SIG-M5 treated with dmso at 0.1 percent for 504 hours (cell line): Measurements from ENCODE around the gene NACC1.
"Not testable (repeated sequence)": the region's sequence is repeated elsewhere in the genome, so short reads cannot be mapped to it uniquely, and the experiment has no call there.

Source experiments
- DNase-seq: peaks from one replicate; lab custom pipeline; 2025; ENCODE audit not compliant: unreplicated experiment; lab: John Stamatoyannopoulos, UW

The NACC1 gene

DNA sequence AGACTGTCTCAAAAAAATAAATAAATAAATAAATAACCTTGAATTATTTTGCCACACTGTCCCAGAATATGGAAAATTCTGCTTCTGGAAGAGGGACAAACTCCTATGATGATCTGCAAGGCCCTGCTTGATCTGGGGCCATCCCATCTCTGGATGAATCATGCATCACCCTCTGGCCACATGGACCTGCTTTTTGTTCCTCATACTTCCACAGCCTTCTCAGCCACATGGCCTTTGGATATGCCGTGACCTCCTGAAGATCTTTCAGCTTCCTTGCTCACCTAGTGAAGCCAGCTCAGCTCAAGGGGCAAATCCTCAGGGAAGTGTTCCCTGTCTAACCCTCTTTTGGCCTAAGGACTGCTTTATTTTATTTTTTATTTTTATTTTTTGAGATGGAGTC, 42.5 kb downstream of the NACC1 start:
- no peak for DNase-seq

- peak; percentile 96 for DNase-seq
Measured at GRCh38 chr19:13162724-13163608, 44.9 kb downstream of the NACC1 start.

DNA sequence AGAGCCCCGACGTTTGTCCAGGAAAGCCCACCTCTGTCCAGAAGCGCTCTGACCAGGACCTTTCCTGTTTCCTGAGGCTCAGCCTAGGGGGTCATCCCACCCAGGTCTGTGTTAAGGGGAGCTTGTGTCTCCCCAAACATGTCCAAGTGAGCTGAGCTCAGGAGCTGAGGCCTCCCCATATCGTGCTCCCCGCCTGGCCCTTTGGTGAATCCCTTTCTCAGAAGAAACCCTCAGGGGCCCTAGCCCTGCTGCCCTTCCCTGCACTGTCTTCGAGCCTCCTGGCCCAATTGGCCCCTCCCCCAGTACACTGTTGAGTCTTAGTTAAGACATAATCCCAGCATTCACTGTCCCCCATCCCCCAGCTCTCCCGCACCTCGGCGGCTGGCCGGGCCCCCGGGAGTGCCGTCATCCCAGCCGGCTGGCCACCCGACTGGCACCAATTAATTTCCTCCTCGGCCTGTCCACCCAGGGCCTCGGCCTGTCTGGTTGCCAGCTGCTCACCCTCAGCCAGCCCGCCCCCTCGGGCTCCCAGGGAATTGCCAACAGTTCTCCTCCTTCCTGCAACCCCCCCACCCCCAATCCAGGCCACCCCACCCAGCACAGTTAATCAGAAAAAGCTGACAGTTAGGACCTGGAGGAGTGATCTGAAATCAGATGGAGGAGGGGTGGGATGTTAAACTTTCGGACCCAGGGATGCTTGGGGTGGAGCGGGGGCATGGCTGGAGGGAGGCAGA, 45.7 kb downstream of the NACC1 start:
- no peak for DNase-seq

DNA sequence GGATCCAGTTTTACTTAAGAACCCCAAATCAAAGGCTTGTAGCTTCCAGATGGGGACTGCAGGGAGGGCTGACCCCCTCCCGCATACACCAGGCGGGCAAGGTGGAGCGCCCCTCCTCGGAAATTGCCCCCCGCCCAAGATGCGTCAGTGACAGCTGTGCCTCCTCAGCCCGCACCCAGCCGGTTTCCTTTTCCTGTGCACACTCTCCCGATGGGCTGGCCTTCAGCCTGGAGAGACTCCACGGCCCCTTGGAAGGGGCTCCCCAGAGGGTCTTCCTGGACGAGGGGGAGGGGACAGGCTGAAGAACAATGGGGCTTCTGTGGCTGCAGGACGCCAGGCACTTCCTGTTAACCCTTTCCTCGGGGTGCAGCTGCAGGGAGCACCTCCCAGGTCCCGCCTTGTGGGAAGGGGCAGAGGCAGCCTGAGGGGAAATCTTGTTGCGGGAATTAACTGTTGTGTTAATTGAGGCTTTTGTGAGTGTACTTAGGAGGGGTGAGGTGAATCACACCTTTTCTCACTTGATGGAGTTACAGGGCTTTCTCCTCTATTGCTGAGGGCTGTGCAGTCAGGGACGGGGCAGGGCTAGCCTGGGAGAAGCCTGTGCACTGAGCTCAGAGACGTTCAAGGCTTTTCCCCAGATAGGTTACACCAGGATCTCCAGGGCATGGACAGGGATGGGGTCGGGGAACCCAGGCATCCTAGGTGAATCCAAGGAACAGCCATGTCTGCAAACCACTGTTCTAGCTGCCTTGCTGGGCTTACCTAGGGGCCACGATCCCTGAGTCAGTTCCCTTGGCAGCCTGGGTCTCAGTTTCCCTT, 46.5 kb downstream of the NACC1 start:
- DNase-seq, result no peak

DNA sequence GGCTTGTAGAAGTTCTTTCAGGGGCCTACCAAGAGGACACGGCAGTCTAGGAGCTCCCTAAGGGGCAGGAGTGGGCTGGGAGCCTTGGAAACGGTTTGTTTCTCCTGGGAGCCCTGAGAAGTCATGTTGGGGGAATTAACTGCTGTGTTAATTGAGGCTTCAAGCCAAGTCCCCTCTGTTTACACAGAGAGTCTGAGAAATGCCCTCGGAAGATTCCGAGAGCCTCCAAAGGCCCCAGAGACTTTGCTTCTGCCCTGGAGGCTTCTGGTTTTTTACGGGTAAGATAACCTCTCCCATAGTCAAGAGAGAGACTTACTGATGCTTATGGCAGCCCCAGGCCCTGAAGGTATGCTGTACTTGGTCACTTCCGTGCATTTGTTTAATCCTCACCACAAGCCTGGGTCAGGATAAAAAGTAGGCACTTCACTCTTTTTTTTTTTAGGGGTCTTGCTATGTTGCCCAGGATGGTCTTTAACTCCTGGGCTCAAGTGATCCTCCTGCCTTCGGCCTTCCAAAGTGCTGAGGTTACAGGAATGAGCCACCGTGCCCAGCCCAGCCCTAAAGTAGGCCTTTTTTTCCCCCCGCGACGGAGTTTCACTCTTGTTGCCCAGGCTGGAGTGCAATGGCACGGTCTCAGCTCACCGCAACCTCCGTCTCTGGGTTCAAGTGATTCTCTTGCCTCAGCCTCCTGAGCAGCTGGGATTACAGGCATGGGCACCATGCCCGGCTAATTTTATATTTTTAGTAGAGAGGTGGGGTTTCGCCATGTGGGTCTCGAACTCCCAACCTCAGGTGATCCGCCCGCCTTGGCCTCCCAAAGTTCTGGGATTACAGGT, 47.3 kb downstream of the NACC1 start:
- DNase-seq, result no peak

DNA sequence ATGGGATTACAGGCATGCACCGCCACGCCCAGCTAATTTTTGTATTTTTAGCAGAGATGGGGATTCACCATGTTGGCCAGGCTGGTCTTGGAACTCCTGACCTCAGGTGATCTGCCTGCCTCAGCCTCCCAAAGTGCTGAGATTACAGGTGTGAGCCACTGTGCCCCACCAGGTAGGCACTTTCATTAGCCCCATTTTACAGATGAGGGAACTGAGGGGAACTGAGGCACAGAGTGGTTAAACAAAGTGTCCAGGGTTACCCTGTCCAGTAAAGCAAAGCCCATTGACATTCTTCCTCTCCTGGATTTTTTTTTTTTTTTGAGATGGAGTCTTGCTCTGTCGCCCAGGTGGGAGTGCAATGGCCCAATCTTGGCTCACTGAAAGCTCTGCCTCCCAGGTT, 48.1 kb downstream of the NACC1 start:
- DNase-seq, result not testable (repeated sequence)

- peak; percentile 51 for DNase-seq
Measured at GRCh38 chr19:13169769-13170168, 51.7 kb downstream of the NACC1 start.

DNA sequence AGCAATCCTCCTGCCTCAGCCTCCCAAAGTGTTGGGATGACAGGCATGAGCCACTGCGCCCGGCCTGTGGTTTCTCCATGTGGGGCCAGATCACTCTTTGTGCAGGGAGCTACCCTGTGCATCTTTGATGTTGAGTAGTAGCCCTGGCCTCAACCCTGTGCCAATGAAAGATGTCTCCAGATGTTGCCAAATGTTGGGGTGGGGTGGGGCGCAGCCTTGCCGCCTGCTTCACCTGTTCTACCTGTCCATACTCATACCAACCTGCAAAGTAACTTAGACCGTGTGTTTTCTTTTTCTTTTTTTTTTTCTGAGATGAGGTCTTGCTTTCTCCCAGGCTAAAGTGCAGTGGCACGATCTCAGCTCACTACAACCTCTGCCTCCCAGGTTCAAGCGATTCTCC, 53.1 kb downstream of the NACC1 start:
- no peak for DNase-seq

DNA sequence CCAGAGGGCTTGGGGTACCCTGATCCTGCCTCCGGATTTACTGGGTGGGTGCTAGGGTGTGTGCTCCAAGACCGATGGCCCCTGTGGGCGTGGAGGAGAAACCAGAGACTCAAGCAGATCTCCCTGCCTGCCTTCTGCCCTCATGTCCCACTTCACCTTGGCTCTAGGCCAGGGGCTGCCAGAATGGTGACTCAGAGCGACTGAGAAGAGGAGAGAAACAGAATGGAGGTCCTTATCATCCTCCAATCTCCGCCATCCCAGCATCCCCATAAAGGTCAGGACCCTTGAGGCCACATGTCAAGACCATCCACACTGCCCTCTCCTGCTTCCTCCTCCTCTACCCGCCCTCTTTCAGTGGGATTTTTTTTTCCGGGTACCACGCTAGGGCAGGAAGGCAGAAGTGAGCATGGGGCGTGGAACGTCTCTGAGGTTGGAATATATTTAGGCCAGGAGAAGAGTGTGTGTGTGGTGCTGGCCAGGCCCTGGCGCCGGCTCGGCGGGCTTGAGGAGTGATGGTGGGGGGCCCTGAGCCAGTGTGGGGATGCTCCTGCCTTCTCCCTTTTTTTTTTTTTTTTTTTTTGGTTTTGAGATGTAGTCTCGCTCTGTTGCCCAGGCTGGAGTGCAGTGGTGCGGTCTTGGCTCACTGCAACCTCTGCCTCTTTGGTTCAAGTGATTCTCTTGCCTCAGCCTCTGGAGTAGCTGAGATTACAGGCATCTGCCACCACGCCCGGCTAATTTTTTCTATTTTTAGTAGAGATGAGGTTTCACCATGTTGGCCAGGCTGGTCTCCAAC, 54.5 kb downstream of the NACC1 start:
- DNase-seq, result peak; percentile 32

GRCh38 chr19:13173139-13173737, 55.2 kb downstream of the NACC1 start:
- no peak for DNase-seq

DNA sequence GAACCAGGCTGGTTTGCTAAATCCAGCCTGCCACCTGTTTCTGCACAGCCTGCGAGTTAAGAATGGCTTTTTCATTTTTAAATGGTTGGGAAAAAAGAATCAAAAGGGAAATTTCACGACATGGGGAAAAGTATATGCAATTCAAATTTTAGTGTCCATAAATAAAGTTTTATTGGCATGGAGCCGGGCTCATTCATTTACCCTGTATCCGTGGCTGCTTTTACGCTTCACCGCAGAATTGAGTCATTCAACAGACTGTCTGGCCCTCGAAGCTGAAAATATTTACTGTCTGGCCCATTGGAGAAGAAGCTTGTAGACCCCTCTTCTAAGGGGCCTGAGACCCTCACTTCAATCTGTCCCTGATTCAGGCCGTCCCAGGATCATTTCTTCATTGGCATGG, 58.3 kb downstream of the NACC1 start:
- DNase-seq, result no peak

DNA sequence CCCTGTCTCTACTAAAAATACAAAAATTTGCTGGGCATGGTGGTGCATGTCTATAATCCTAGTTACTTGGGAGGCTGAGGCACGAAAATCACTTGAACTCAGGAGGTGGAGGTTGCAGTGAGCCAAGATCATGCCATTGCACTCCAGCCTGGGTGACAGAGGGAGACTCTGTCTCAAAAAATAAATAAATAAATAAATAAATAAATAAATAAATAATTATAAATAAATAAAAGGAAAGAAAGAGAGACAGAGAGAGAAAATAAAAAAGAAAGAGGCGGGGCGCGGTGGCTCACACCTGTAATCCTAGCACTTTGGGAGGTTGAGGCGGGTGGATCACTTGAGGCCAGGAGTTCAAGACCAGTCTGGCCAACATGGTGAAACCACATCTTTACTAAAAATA, 59.5 kb downstream of the NACC1 start:
- DNase-seq, result not testable (repeated sequence)

GRCh38 chr19:13178291-13178690, 60.2 kb downstream of the NACC1 start:
- not testable (repeated sequence) for DNase-seq

- no peak for DNase-seq
Measured at GRCh38 chr19:13181747-13182388, 63.8 kb downstream of the NACC1 start.

DNA sequence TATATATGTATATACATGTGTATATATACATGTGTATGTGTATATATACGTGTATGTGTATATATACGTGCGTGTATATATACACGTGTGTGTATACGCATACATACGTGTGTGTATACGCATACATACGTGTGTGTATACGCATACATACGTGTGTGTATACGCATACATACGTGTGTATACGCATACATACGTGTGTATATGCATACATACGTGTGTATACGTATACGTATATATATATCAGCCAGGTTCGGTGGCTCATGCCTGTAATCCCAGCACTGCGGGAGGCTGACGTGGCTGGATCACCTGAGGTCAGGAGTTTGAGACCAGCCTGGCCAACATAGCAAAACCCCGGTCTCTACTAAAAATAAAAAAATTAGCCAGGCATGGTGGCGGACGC, 66.9 kb downstream of the NACC1 start:
- not testable (repeated sequence) for DNase-seq

DNA sequence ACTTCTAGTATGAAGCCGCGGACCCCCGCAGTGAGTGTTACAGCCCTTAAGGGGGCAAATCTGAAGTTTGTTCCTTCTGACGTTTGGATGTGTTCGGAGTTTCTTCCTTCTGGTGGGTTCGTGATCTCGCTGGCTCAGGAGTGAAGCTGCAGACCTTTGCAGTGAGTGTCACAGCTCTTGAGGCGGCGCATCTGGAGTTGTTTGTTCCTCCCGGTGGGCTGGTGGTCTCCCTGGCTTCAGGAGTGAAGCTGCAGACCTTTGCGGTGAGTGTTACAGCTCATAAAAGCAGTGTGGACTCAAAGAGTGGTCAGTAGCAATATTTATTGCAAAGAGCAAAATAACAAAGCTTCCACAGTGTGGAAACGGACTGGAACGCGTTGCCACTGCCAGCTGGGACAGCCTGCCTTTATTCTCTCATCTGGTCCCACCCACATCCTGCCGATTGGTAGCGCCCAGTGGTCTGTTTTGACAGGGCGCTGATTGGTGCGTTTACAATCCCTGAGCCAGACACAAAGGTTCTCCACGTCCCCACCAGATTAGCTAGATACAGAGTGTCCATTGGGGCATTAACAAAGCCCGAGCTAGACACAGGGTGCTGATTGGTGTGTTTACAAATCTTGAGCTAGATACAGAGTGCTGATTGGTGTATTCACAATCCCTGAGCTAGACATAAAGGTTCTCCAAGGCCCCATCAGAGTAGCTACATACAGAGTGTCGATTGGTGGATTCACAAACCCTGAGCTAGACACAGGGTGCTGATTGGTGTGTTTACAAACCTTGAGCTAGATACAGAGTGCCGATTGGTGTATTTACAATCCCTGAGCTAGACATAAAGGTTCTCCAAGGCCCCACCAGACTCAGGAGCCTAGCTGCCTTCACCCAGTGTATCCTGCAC, 67.9 kb downstream of the NACC1 start:
- not testable (repeated sequence) for DNase-seq

DNA sequence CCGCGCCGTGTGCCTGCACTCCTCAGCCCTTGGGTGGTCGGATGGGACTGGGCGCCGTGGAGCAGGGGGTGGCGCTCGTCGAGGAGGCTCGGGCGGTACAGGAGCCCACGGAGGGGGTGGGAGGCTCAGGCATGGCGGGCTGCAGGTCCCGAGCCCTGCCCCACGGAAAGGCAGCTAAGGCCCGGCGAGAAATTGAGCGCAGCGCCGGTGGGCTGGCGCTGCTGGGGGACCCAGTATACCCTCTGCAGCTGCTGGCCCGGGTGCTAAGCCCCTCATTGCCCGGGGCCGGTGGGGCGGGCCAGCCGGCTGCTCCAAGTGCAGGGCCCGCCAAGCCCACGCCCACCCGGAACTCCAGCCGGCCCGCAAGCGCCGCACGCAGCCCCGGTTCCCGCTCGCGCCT, 68.6 kb downstream of the NACC1 start:
- not testable (repeated sequence) for DNase-seq

GRCh38 chr19:13187419-13187818, 69.4 kb downstream of the NACC1 start:
- DNase-seq, result no peak
